HepG2 (cell line): Measurements from ENCODE around the gene CNNM2. TPM values are rescaled to one million over a fixed set of nuclear protein-coding genes. Genes with fewer than 3 reads are reported as not detected.
A peak's percentile ranks its signal among the peaks of the same experiment; 100 is the strongest.

Source experiments
- ARID2 ChIP-seq: sonication (generic); formaldehyde crosslinking; IDR thresholded peaks from 2 replicates; pipeline ENCODE4 v1.8.1; 2022; ENCODE audit warnings: mild to moderate bottlenecking, missing genetic modification reagents, borderline replicate concordance
- ATAD3A ChIP-seq: sonication (generic); formaldehyde crosslinking; IDR thresholded peaks from 2 replicates; pipeline ENCODE4 v1.4.0; 2020; ENCODE audit warnings: missing genetic modification reagents
- FOXA3 ChIP-seq: IDR thresholded peaks from 2 replicates; pipeline ENCODE4 v1.6.1; 2016; ENCODE audit warnings: missing genetic modification reagents, missing compliant biosample characterization
- FUBP1 ChIP-seq: sonication (generic); formaldehyde crosslinking; IDR thresholded peaks from 2 replicates; pipeline ENCODE4 v1.5.1; 2020; ENCODE audit warnings: missing genetic modification reagents, mild to moderate bottlenecking, borderline replicate concordance
- HOXA3 ChIP-seq: sonication (generic); formaldehyde crosslinking; IDR thresholded peaks from 2 replicates; pipeline ENCODE4 v1.5.0; 2020; ENCODE audit warnings: missing genetic modification reagents
- KLF11 ChIP-seq: IDR thresholded peaks from 2 replicates; pipeline ENCODE4 v1.6.1; 2016; ENCODE audit warnings: missing compliant biosample characterization
- MLX ChIP-seq: IDR thresholded peaks from 2 replicates; pipeline ENCODE4 v1.6.1; 2016
- MYNN ChIP-seq: sonication (generic); formaldehyde crosslinking; IDR thresholded peaks from 2 replicates; pipeline ENCODE4 v1.4.0; 2020; ENCODE audit warnings: mild to moderate bottlenecking, low read depth, missing genetic modification reagents
- NFIC ChIP-seq: IDR thresholded peaks from 2 replicates; pipeline ENCODE4 v1.6.1; 2012; ENCODE audit warnings: mild to moderate bottlenecking, low read length, inconsistent platforms
- PAXIP1 ChIP-seq: sonication (generic); formaldehyde crosslinking; conservative IDR thresholded peaks from 2 replicates; pipeline ENCODE4 v1.4.0; 2020; ENCODE audit warnings: mild to moderate bottlenecking, missing genetic modification reagents, moderate library complexity
- RAD21 ChIP-seq: fragments of 450-650 bp; formaldehyde crosslinking; IDR thresholded peaks from 2 replicates; pipeline ENCODE4 v1.5.0; 2020; ENCODE audit warnings: mild to moderate bottlenecking
- TARDBP ChIP-seq: sonication (generic); formaldehyde crosslinking; IDR thresholded peaks from 2 replicates; pipeline ENCODE4 v1.8.0; 2022; ENCODE audit warnings: mild to moderate bottlenecking, missing genetic modification reagents
- ZNF235 ChIP-seq: sonication (generic); formaldehyde crosslinking; IDR thresholded peaks from 2 replicates; pipeline ENCODE4 v1.8.1; 2023; ENCODE audit warnings: mild to moderate bottlenecking, missing genetic modification reagents, borderline replicate concordance
- ZNF672 ChIP-seq: sonication (generic); formaldehyde crosslinking; IDR thresholded peaks from 2 replicates; pipeline ENCODE4 v1.8.1; 2022; ENCODE audit warnings: missing genetic modification reagents
- polyA plus RNA-seq, 8 experiments: library from polyadenylated mRNA; depleted of rRNA in 3 of 8; stranded (reverse) in 7 of 8; unstranded in 1 of 8; fragments of >200 nt; fragmentation: Illumina TruSeq in 4 of 8; extraction: Trizol in 4 of 8; gene quantifications; 2 replicates each; pipeline versions ENCODE4 v1.2.1 to v1.2.3, GENCODE V29; 2011 to 2016; ENCODE audit warnings: low read depth in 4 of 8, missing spikeins in 1 of 8, mixed read lengths in 1 of 8; ENCODE audit not compliant: insufficient read depth in 1 of 8
- total RNA-seq, 5 experiments: library from RNA; depleted of rRNA; stranded (reverse); fragments of >200 nt; fragmentation: Illumina TruSeq; extraction: Trizol; gene quantifications; 2 replicates each; pipeline ENCODE4 v1.2.3, GENCODE V29; 2016; ENCODE audit warnings: low read depth in 1 of 5
- TF ChIP-seq, protein P1 (sequence below): sonication (generic); formaldehyde crosslinking; IDR thresholded peaks from 2 replicates; pipeline ENCODE4 v1.4.0; 2020; ENCODE audit warnings: missing genetic modification reagents
- TF ChIP-seq, protein P2 (sequence below): sonication (generic); formaldehyde crosslinking; IDR thresholded peaks from 2 replicates; pipeline ENCODE4 v1.8.0; 2022; ENCODE audit warnings: missing genetic modification reagents, low read depth, mild to moderate bottlenecking, borderline replicate concordance
- TF ChIP-seq, protein P3 (sequence below): sonication (generic); formaldehyde crosslinking; IDR thresholded peaks from 2 replicates; pipeline ENCODE4 v1.5.1; 2020; ENCODE audit warnings: mild to moderate bottlenecking, missing genetic modification reagents, borderline replicate concordance

CNNM2 gene
- total and polyA plus RNA-seq, 2 of the 13 experiments (the other 11 are each of a cell fraction or from before 2014, with no cell fraction given) = 7.1 to 9.0 TPM

GRCh38 chr10:102917962-102918816 is at the start of gene CNNM2 (continued):
- TF ChIP-seq HOXA3 (CRISPR knock-in tag) (peak; percentile 99), ZNF672 (CRISPR knock-in tag) (0 out of 2 replicates have a peak, but pooled peaks have one; percentile 19), PAXIP1 (CRISPR knock-in tag) (no peak), TARDBP (CRISPR knock-in tag) (0 out of 2 replicates have a peak, but pooled peaks have one; percentile 23), RAD21 (CRISPR knock-in tag) (peak; percentile 41), FUBP1 (CRISPR knock-in tag) (no peak), ARID2 (CRISPR knock-in tag) (no peak), KLF11 (CRISPR knock-in tag) (no peak), ZNF235 (CRISPR knock-in tag) (no peak), MYNN (CRISPR knock-in tag) (no peak), FOXA3 (CRISPR knock-in tag) (peak; percentile 27), MLX (CRISPR knock-in tag) (no peak; the same call in 1 of the 2 replicates), NFIC (no peak), ATAD3A (CRISPR knock-in tag) (no peak)
- TF ChIP-seq, protein P1, sequence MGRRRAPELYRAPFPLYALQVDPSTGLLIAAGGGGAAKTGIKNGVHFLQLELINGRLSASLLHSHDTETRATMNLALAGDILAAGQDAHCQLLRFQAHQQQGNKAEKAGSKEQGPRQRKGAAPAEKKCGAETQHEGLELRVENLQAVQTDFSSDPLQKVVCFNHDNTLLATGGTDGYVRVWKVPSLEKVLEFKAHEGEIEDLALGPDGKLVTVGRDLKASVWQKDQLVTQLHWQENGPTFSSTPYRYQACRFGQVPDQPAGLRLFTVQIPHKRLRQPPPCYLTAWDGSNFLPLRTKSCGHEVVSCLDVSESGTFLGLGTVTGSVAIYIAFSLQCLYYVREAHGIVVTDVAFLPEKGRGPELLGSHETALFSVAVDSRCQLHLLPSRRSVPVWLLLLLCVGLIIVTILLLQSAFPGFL (CRISPR knock-in tag) = no peak
- TF ChIP-seq, protein P2, sequence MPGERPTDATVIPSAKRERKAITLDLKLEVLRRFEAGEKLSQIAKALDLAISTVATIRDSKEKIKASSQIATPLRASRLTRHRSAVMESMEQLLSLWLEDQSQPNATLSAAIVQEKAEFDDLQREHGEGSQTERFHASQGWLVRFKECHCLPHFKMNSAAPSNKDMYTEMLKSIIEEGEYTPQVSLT (CRISPR knock-in tag) = no peak; the same call in 1 of the 2 replicates
- TF ChIP-seq, protein P3, sequence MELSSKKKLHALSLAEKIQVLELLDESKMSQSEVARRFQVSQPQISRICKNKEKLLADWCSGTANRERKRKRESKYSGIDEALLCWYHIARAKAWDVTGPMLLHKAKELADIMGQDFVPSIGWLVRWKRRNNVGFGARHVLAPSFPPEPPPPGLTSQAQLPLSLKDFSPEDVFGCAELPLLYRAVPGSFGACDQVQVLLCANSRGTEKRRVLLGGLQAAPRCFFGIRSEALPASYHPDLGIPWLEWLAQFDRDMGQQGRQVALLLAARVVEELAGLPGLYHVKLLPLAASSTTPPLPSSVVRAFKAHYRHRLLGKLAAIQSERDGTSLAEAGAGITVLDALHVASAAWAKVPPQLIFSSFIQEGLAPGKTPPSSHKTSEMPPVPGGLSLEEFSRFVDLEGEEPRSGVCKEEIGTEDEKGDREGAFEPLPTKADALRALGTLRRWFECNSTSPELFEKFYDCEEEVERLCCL (CRISPR knock-in tag) = no peak; the same call in 1 of the 2 replicates
